Nephron (organoid): ENCODE results near the gene AXIN1.
"Not testable (repeated sequence)": the region's sequence is repeated elsewhere in the genome, so short reads cannot be mapped to it uniquely, and the experiment has no call there.

Source experiments
- H3K27ac Mint-ChIP-seq, 3 experiments: 2 replicates each; pipeline ENCODE4 v1.8.0; 2020; ENCODE audit warnings: mixed read lengths in 3 of 3, mild to moderate bottlenecking in 2 of 3, moderate library complexity in 1 of 3
- H3K27me3 Mint-ChIP-seq: 2 replicates; pipeline ENCODE4 v1.8.0; 2021; ENCODE audit warnings: low read depth, mild to moderate bottlenecking, moderate library complexity, mixed read lengths
- H3K36me3 Mint-ChIP-seq: 2 replicates; pipeline ENCODE4 v1.8.0; 2020; ENCODE audit warnings: low read depth, mixed read lengths
- H3K4me1 Mint-ChIP-seq: 2 replicates; pipeline ENCODE4 v1.8.0; 2020; ENCODE audit warnings: mixed read lengths
- H3K4me3 Mint-ChIP-seq, 3 experiments: 2 replicates each; pipeline ENCODE4 v1.8.0; 2020; ENCODE audit warnings: mild to moderate bottlenecking in 3 of 3, mixed read lengths in 3 of 3, moderate library complexity in 2 of 3
- H3K9me3 Mint-ChIP-seq: 2 replicates; pipeline ENCODE4 v1.8.0; 2020; ENCODE audit warnings: mixed read lengths
- CTCF ChIP-seq, 3 experiments: fragments of 200-600 bp; sonication (generic); IDR thresholded peaks; one replicate each; pipeline ENCODE4 v1.5.0; 2021; ENCODE audit warnings: antibody characterized with exemption in 3 of 3; ENCODE audit not compliant: unreplicated experiment in 3 of 3

Gene AXIN1

GRCh38 chr16:268141-269053, 84.1 kb downstream of the AXIN1 start:
- Mint-ChIP-seq H3K9me3 (no peaks in the 10 kb centered on the region), H3K27ac (no peak overlapping the region), H3K4me1 (peaks cover 9% of the 10 kb centered on the region), H3K4me3 (no peak overlapping the region), H3K36me3 (no peaks in the 10 kb centered on the region), H3K27me3 (peaks cover 5% of the 10 kb centered on the region)
- TF ChIP-seq CTCF (IDR thresholded peaks at IDR 0.05; ENCODE audit: unreplicated experiment in 3 of 3): no peak

DNA sequence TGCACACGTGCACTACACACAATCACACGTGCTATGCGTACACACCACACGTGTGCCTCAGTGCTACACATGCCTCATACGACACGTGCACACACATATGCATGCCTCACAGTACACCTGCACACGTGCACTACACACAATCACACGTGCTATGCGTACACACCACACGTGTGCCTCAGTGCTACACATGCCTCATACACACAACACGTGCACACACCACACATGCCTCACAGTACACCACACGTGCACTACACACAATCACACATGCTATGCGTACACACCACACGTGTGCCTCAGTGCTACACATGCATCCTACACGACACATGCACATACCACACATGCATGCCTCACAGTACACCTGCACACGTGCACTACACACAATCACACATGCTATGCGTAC, 85.0 kb downstream of the AXIN1 start:
- H3K4me3 Mint-ChIP-seq, H3K27me3 Mint-ChIP-seq, H3K4me1 Mint-ChIP-seq, H3K9me3 Mint-ChIP-seq, H3K27ac Mint-ChIP-seq, H3K36me3 Mint-ChIP-seq: not testable (repeated sequence)

DNA sequence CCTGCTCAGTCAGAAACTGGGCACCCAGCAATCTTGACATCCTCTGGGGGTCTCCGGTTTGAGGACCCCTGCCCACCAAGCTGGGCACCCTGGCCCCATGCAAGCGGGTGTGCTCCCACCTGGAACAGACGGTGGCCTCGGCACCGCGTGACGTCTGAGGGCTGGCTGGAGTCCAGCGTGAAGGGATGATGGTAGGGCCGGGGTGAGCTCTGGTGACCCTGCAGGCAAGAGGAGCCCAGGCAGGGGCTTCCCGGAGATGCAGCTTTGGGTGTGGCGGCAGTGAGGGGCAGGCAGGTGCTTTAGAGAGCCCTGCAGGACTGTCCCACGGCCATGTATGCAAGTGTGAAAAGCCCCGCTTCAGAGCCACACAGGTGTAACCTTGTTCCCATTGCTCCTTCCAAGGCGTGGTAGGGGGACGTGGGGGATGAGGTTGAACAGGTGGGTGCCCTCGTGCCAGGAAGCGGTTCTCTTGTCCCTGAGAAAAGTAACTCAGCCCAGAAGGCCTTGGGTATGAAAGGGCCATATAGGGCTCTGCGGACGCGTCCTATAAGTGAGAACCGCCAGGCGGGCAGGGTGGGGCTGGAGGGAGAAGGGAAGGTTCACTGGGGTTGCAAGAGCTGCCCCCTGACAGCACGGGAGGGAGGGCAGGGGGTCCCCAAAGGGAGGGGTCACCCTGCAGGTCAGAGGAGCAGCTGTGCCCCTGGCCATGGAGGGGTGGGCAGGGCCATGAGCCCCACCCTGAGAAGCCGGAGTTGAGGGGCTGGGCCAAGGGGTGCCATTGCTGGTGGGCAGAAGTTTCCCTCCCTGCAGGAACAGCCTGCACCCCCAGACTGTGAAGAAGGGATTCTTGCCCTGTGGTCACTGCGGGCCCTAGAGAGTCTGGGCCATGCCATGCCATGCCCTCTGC, 86.0 kb downstream of the AXIN1 start:
- Mint-ChIP-seq H3K36me3 (peaks cover 10% of the 10 kb centered on the region), H3K27me3 (no peaks in the 10 kb centered on the region), H3K4me3 (no peak overlapping the region), H3K4me1 (peaks cover 9% of the 10 kb centered on the region), H3K27ac (no peak overlapping the region), H3K9me3 (no peaks in the 10 kb centered on the region)
- TF ChIP-seq CTCF (IDR thresholded peaks at IDR 0.05; ENCODE audit: unreplicated experiment in 3 of 3): no peak

DNA sequence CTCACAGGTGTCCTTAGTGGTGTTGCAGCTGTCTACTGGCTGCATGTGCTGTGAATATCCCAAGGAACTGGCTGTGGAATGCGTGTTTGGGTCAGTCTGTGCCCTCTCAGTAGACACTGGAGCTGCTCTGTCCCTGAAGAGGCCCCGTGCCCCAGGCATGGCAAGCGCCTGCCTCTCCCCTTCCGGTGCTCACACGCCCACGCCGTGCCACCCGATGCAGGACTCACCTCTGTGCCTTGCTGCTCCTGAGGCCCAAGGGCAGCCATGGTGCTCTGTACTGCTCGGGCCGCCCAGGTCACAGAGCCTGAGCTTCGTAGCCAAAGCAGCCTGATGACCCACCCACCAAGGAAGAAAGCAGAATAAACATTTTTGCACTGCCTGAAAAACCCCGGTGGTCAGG, 86.8 kb downstream of the AXIN1 start:
- H3K27ac Mint-ChIP-seq: peak overlapping the region in 1 of 3 experiments; percentile 37
- H3K4me1 Mint-ChIP-seq: peaks cover 9% of the 10 kb centered on the region
- TF ChIP-seq CTCF (IDR thresholded peaks at IDR 0.05; ENCODE audit: unreplicated experiment in 3 of 3): no peak
- no peaks in the 10 kb centered on the region for H3K27me3 Mint-ChIP-seq
- no peaks in the 10 kb centered on the region for H3K9me3 Mint-ChIP-seq
- no peak overlapping the region for H3K4me3 Mint-ChIP-seq
- H3K36me3 Mint-ChIP-seq: peaks cover 12% of the 10 kb centered on the region

- Mint-ChIP-seq H3K36me3 (peaks cover 16% of the 10 kb centered on the region), H3K27me3 (no peaks in the 10 kb centered on the region), H3K27ac (no peak overlapping the region), H3K4me3 (no peak overlapping the region), H3K4me1 (peaks cover 9% of the 10 kb centered on the region), H3K9me3 (no peaks in the 10 kb centered on the region)
- no peak for TF ChIP-seq CTCF (IDR thresholded peaks at IDR 0.05; ENCODE audit: unreplicated experiment in 3 of 3)
Observed at GRCh38 chr16:265002-265529, 87.5 kb downstream of the AXIN1 start.

GRCh38 chr16:264440-264951, 88.0 kb downstream of the AXIN1 start:
- peaks cover 9% of the 10 kb centered on the region for H3K4me1 Mint-ChIP-seq
- no peak overlapping the region for H3K27ac Mint-ChIP-seq
- peaks cover 16% of the 10 kb centered on the region for H3K36me3 Mint-ChIP-seq
- H3K4me3 Mint-ChIP-seq: no peak overlapping the region
- no peaks in the 10 kb centered on the region for H3K27me3 Mint-ChIP-seq
- TF ChIP-seq CTCF (IDR thresholded peaks at IDR 0.05; ENCODE audit: unreplicated experiment in 3 of 3): no peak
- H3K9me3 Mint-ChIP-seq: no peaks in the 10 kb centered on the region
